Choroid plexus epithelial cell (primary cell): ENCODE data around the gene CATSPER3.
A peak's percentile ranks its signal among the peaks of the same experiment; 100 is the strongest.

ENCODE experiments used
- DNase-seq: peaks from one replicate; pipeline ENCODE4 v3.0.0-alpha.2; 2010; ENCODE audit warnings: low read depth
- H3K4me3 ChIP-seq: 2 replicates; pipeline ENCODE4 v1.5.1; 2011; ENCODE audit warnings: low read depth, mild to moderate bottlenecking, control low read depth, low read length, moderate library complexity
- CTCF ChIP-seq: conservative IDR thresholded peaks from 2 replicates; pipeline ENCODE4 v1.5.1; 2011; ENCODE audit warnings: low read depth, mild to moderate bottlenecking, control low read depth, inconsistent platforms, low read length, moderate library complexity

The CATSPER3 gene

DNA sequence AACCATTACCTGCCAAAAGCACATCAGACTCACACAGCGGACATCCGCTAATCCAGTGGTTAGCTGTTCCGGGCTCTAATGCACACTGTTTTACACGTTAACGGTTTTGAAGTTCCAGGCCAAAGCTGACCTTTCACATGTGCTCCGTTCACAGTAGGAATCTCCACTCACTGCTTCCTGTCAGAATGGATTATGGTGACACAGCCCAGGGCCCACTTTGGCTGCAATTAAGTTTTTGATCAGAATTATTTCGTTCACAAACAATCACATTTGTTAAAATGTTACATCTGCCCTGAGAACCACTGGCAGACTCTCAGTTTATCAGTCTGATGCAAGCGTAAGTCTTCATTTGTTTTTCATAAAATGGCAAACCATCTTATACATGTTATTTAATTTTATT is 30.2 kb upstream of the CATSPER3 start:
- no peak for TF ChIP-seq CTCF
- H3K4me3 ChIP-seq, result no peak overlapping the region
- no peak for DNase-seq

- no peak for DNase-seq
- no peak for TF ChIP-seq CTCF
- H3K4me3 ChIP-seq, result no peak overlapping the region
Observed at GRCh38 chr5:134938030-134938429, 29.7 kb upstream of the CATSPER3 start.

- no peak for TF ChIP-seq CTCF
- H3K4me3 ChIP-seq, result no peak overlapping the region
- DNase-seq, result no peak
Observed at GRCh38 chr5:134939500-134939899, 28.2 kb upstream of the CATSPER3 start.

DNA sequence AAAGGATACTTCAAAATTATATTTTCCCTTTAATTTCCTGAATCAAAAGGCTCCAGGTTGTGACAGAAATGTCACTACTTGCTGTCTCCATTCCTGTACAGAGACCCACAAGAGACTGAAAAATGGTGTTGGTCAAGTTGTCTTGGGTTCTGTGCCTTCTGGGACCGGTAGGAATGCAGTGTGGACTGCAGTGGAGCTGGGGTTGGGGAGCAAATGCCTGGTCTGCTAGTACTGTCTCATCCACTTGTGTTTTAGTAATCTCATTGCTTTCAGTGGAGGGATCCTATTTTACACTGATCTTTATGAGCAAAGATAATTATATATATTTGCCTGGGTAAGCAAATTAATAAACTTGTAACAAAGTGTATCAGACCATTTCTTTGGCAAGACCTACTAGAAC is 24.2 kb upstream of the CATSPER3 start:
- TF ChIP-seq CTCF, result no peak

GRCh38 chr5:134944630-134945029 is 23.1 kb upstream of the CATSPER3 start:
- no peak overlapping the region for H3K4me3 ChIP-seq
- no peak for TF ChIP-seq CTCF
- DNase-seq, result no peak

More for the DNA sequence above, 24.2 kb upstream of the CATSPER3 start:
- DNase-seq, result no peak
- H3K4me3 ChIP-seq, result no peak overlapping the region

- no peak for TF ChIP-seq CTCF
- H3K4me3 ChIP-seq, result no peak overlapping the region
- DNase-seq, result no peak
Observed at GRCh38 chr5:134945041-134945440, 22.7 kb upstream of the CATSPER3 start.

DNA sequence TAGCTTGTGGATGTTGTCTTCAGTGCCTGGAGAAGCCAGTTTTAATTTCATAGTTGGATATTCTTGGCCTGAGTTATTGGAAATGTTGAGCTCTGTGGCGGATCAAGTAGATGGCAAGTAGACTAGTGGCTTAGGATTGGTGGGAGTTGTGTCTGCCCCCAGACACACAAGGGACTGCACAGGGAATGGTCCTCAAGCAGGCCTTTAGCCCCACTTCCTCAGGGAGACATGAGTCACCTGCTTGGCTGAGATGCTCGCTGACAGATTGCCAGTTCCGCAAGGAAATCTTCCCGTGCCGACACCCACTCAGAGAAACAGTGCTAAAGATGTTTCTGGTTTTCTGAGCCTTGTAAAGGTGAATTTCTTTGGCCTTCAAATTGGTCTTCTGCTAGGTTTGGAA is 18.8 kb upstream of the CATSPER3 start:
- H3K4me3 ChIP-seq, result no peak overlapping the region
- TF ChIP-seq CTCF, result no peak
- peak; percentile 23 for DNase-seq
